Hypothalamus (tissue), 51 donors: ENCODE data around the gene HELZ.

Experiments used
- DNase-seq, 51 donors: peaks; one replicate each; lab custom pipeline; 2025; lab: John Stamatoyannopoulos, UW

HELZ gene

GRCh38 chr17:67056746-67057490 lies 188.1 kb downstream of the HELZ start:
- DNase-seq: no peak

- no peak for DNase-seq
These were observed 188.9 kb downstream of the HELZ start for GRCh38 chr17:67055811-67056745.

- no peak for DNase-seq
These were observed 190.0 kb downstream of the HELZ start for GRCh38 chr17:67055041-67055443.

DNA sequence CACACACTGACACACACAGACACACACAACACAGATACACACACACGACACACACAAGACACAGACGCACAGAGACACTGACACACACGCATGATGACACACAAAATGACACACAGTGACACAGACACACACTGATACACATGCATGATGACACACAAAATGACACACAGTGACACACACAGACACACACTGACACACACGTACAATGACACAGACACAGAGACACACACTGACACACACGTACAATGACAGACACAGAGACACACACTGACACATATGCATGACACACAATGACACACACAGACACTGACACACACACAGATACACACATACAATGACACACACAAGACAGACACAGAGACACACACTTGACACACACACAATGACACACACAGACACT lies 190.4 kb downstream of the HELZ start:
- no peak for DNase-seq

DNA sequence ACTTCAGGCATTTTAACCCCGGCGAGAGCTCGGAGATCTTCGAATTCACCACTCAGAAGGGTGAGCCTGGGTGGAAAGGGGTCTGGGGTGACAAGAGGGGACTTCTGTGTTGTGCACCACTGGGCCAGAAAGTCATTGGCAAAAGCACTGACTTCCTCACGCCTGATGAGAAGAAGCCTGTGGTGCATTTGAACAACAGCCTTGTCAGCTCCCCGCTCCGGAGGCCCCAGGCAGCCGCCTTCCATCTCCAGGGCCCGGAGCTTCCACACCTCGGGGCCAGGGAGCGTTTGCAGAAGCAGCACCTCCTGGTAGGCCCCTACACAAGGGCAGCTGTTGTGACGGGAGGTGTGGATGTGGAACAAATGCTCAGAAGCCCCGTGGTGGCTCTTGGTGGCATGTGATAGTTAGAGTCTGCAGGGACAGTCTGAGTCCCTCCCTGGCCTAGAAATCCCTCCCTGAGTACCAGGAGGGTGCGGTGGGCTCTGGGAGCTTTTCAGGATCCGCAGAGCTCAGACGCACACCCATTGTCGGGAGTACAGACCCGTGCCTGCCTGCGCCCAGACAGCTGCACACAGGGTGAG lies 190.9 kb downstream of the HELZ start:
- no peak for DNase-seq

DNA sequence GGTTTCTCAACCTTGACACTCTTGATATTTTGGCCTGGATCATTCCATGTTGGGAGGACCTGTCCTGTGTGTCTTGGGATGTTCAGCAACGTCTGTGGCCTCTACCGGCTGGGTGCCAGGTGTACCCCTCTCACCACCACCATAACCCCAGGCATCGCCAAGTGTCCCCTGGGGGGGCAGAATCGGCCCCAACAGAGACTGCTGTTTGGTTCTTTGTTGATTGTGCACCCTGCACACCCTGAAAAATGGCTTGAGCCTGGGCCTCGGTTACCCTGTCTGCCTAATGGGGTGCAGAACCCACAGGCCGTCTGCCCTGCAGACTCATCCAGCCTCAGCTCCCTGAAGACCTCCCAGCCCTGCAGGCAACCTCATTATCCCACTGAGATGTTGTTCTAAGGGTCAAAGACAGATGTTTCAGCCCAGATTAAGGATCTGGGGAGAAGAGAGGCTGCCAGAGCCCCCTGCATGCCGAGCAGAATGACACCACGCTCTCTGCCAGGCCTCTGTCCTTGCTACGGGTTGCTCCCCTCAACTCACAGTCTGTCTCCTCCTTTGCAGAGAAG lies 191.5 kb downstream of the HELZ start:
- no peak for DNase-seq

DNA sequence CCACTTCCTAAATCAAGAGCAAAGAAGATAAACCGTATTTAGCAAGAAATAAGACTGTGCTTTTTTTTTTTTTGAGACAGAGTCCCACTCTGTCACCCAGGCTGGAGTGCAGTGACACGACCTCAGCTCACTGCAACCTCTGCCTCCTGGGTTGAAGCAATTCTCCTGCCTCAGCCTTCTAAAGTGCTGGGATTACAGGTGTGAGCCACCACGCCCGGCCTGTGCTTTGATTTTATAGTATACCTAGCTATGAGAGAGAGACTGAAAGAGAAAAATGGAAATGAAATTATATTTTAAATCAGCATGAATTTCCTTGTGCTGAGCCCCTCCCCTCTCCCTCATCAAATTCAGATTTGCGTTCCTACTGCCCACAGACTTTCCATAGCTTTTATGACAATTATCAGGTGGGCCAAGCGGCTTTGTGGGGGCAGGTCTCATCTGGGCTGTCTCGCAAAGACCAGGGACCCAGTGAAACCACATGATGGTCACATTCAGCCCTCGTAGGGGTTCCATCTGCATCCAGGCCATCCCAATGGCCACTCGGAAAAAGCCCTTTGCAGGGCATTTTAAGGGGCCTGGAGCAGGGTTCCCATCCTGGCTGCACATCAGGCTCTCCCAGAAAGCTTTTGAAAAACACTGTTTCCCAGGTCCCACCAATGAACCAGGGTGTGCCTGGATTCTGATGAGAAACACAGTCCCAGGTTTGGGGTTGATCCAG lies 192.1 kb downstream of the HELZ start:
- DNase-seq: no peak

GRCh38 chr17:67051837-67052236 lies 193.2 kb downstream of the HELZ start:
- DNase-seq: no peak

DNA sequence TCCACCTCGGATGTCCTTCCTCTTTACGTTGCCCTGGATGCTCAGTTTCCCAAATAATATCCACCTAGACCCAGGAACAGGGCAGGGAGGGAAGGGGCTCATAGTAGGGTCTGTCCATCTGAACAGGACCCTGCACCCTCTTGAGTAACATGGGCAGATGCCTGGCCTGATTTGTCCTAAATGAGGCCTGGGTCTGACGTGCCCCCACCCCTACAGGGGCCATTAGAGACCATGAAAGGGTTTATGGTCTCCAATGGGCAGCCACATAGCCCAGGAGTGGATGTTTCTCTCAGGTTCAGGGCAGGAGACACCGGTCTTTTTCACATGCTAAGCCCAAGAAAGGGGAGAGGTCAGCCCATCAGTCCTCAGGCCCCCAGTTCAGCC lies 193.8 kb downstream of the HELZ start:
- no peak for DNase-seq

DNA sequence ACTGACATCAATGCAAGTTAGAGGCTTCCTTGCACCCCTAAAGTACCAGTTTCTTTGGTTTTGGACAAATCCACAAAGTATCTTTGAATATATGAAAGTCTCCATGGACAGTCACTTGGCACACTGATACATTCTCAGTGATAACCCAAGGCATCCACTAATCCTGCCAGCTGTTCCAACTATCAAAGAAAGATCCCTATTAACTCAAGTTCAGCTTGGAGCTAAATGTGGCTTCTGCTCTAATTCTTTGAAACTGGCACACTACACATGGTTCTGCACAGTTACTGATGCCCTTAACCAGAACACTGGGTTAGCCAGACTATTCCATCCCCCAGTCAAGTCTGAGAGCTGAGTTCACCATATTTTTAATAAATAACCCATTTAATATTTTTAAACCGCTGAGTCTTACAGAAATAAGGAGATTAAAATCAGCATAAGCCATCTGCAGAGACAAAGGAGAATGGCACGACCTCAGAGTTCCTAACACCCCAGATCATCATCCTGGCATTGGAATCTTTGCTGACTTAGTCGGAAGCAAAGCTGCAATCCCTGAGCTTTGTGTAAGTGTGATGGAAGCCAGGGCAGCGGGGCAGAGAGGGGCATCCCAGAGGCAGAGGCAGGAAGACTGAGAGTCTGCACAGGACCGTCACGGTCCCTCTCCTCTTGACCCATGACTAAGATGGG lies 194.4 kb downstream of the HELZ start:
- DNase-seq: no peak

DNA sequence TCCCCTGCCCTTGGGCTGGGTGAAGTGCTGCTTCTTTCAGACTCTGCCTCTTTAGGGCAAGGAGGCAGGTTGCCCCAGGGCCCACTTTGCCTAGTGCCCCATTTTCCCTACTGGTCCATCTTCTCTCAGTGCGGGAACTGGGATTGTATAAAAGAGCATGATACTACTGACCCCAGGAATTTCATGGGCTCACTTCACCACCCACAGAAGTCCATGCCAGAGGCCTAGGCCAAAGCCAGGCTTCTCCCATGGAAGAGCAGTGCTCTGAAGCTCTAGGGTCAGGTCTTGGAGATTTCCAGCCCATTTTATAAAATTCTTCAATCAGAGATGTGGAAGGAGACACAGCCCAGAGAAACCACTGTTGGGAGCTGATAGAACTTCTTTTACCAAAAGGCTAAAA lies 194.9 kb downstream of the HELZ start:
- no peak for DNase-seq

DNA sequence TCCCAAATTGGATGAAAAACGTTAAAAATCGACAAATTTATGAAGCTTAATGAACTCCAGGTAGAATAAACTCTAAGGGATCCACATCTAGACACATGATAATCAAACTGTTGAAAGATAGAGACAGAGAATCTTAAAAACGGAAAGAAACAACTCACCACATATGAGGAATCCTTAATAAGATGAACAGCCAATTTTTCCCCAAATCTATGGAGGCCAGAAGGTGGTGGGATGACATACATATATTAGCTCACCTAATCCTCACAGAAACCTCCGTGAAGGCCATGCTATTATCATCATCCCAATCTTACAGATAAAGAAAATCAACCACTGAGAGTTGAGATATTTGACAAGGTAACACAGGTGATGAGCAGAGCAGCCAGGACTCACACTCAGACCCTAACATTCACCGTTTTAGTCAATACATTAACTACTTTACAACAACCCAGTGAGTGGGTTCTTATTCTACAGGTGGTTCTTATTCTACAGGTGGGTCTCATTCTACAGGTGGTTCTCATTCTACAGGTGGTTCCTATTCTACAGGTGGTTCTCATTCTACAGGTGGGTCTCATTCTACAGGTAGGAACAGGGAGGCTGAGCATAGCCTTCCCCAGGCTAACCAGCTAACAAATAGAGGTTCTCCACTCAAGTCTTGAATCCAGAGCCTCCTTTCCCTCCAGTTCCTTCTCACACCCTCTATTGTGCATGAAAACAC lies 195.8 kb downstream of the HELZ start:
- DNase-seq: no peak

GRCh38 chr17:67047382-67047781 lies 197.6 kb downstream of the HELZ start:
- no peak for DNase-seq

DNA sequence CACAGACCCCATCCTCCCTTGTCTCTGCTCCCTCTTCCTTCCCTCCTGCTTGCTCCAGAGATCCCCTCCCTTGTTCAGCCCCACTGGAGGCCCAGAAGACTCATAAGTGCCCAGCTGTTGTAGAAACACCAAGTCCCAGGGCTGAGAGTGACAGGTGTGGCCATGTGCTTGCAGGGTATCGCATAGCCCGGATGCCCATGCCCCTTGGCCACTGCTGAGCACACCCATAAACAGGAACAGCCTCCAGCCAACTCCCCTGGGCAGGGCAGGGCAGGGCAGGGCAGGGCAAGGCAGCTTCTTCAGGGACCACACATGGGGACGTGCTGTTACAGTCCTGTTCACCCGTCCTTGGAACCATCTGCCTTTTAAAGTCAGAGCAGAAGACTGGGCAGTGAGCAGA lies 198.6 kb downstream of the HELZ start:
- DNase-seq: no peak

DNA sequence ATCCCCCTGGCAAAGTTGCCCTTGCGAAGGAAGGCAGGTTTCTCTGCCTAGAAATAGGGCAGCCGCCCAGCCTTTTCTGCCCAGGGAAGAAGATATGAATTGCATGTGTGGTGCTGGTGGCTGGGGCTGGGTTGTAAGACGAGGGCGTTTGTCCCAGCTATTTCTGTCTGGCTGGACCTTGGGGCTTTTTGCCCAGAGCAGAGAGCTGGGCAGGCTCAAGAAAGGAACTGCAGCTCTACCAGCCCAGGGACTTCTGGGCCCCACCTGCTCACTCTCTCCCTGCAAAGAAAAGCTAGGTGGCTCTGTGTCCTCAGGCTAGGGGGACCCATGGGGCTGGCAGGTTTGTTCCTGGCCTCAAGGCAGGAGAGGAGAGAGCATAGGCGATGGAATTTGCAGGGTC lies 200.1 kb downstream of the HELZ start:
- no peak for DNase-seq

- no peak for DNase-seq
These were observed 200.8 kb downstream of the HELZ start, which contains the start of gene CACNG1 for GRCh38 chr17:67044016-67044772. TSS of gene CACNG1 (plus strand) at chr17:67044554. CDS start at chr17:67044661, 107 bp downstream.

- DNase-seq: no peak
These were observed 201.7 kb downstream of the HELZ start for GRCh38 chr17:67043283-67043682.
